HCT116 (cell line): ENCODE results near the gene CHRND. TPM values are rescaled to one million over a fixed set of nuclear protein-coding genes. Genes with fewer than 3 reads are reported as not detected.

Experiments
- ATAC-seq: fragments of 200-7000 bp; cut with Tn5 transposase; 2 replicates; pipeline ENCODE4 v1.9.1; 2020; ENCODE audit warnings: mild to moderate bottlenecking, moderate library complexity
- Bru-seq: library from RNA; stranded (reverse); fragments of 400-500 nt; gene quantifications from one replicate; lab custom pipeline; 2021; lab: Mats Ljungman, UMichigan
- BruChase-seq, 2 experiments: library from RNA; stranded (reverse); fragments of 400-500 nt; gene quantifications; one replicate each; lab custom pipeline; 2021; lab: Mats Ljungman, UMichigan
- BruUV-seq: library from RNA; stranded (reverse); fragments of 400-500 nt; replicated peaks from 2 replicates; lab custom pipeline; 2021; lab: Mats Ljungman, UMichigan
- CTCF ChIA-PET: fragments of 300-600 bp; sonication (Branson Sonifier 250); formaldehyde crosslinking; loops from one replicate; lab custom pipeline; 2021; ENCODE audit warnings: antibody characterized with exemption; lab: Charles Lee
- POLR2A ChIA-PET: fragments of 300-600, 350-600 bp; sonication (Branson Sonifier 250); formaldehyde crosslinking; loops from one replicate; lab custom pipeline; 2021; ENCODE audit warnings: antibody characterized with exemption; lab: Charles Lee
- RAD21 ChIA-PET, 2 experiments: fragments of 300-600 bp; sonication (Branson Sonifier 250); formaldehyde crosslinking; loops; one replicate each; lab custom pipeline; 2023; ENCODE audit warnings: low total read pairs in 2 of 2; ENCODE audit not compliant: uncharacterized antibody in 2 of 2, unreplicated experiment in 2 of 2, low non-redundant PET in 1 of 2; lab: Charles Lee
- DNase-seq: peaks from one replicate; pipeline ENCODE4 v3.0.0-alpha.2; 2010; ENCODE audit warnings: low read depth, low spot score
- H2AFZ ChIP-seq: fragments of 200-600 bp; shearing (Covaris generic), sonication (generic); 2 replicates; pipeline ENCODE4 v1.6.1; 2017; ENCODE audit warnings: low read depth, mixed run types, mixed read lengths, antibody characterized with exemption, low read length; ENCODE audit not compliant: poor library complexity, severe bottlenecking
- H3K27ac ChIP-seq: 2 replicates; pipeline ENCODE4 v1.5.1; 2012; ENCODE audit warnings: low read depth, low read length
- H3K27me3 ChIP-seq: fragments of 200-600 bp; sonication (generic); 2 replicates; pipeline ENCODE4 v1.6.1; 2016; ENCODE audit warnings: mixed run types, low read length, mixed read lengths; ENCODE audit not compliant: insufficient read depth
- H3K36me3 ChIP-seq, 2 experiments: fragments of 200-500 bp in 1 of 2; fragments of 200-600 bp in 1 of 2; sonication (Bioruptor generic) in 1 of 2; sonication (generic) in 1 of 2; 2 replicates each; pipeline versions ENCODE4 v1.5.1 to v1.6.1; 2014 to 2016; ENCODE audit warnings: low read length in 2 of 2, inconsistent platforms in 1 of 2, mixed read lengths in 1 of 2, mixed run types in 1 of 2; ENCODE audit not compliant: insufficient read depth in 2 of 2, control insufficient read depth in 1 of 2
- H3K4me1 ChIP-seq, 2 experiments: fragments of 200-600 bp in 1 of 2; sonication (generic) in 1 of 2; 2 replicates each; pipeline versions ENCODE4 v1.5.1 to v1.6.1; 2012 to 2017; ENCODE audit warnings: low read length in 2 of 2, inconsistent platforms in 1 of 2, mild to moderate bottlenecking in 1 of 2, mixed read lengths in 1 of 2, mixed run types in 1 of 2, moderate library complexity in 1 of 2; ENCODE audit not compliant: insufficient read depth in 2 of 2, control insufficient read depth in 1 of 2
- H3K4me2 ChIP-seq: fragments of 200-600 bp; sonication (generic); 2 replicates; pipeline ENCODE4 v1.6.1; 2017; ENCODE audit warnings: mixed run types, low read length, mixed read lengths
- H3K4me3 ChIP-seq, 2 experiments: fragments of 200-600 bp in 1 of 2; sonication (generic) in 1 of 2; replicated peaks in 1 of 2; 2 replicates each; pipeline ENCODE4 v1.5.1; 2011 to 2016; ENCODE audit warnings: low read length in 2 of 2, control low read depth in 1 of 2, low read depth in 1 of 2, mild to moderate bottlenecking in 1 of 2, mixed read lengths in 1 of 2, mixed run types in 1 of 2
- H3K79me2 ChIP-seq: fragments of 200-600 bp; sonication (generic); 2 replicates; pipeline ENCODE4 v1.6.1; 2017; ENCODE audit warnings: mild to moderate bottlenecking, mixed run types, low read length, moderate library complexity, mixed read lengths; ENCODE audit not compliant: insufficient read depth
- H3K9ac ChIP-seq: fragments of 200-600 bp; sonication (generic); 2 replicates; pipeline ENCODE4 v1.6.1; 2016; ENCODE audit warnings: low read length, mixed read lengths
- H3K9me2 ChIP-seq: fragments of 200-600 bp; sonication (generic), shearing (Covaris generic); 2 replicates; pipeline ENCODE4 v1.6.1; 2017; ENCODE audit warnings: mixed run types, mild to moderate bottlenecking, moderate library complexity; ENCODE audit not compliant: insufficient read depth
- H3K9me3 ChIP-seq, 2 experiments: fragments of 200-500 bp in 1 of 2; fragments of 200-600 bp in 1 of 2; sonication (Bioruptor generic) in 1 of 2; sonication (generic) in 1 of 2; 2 replicates each; pipeline ENCODE4 v1.6.1; 2014 to 2017; ENCODE audit warnings: low read length in 2 of 2, mixed read lengths in 2 of 2, inconsistent platforms in 1 of 2, low read depth in 1 of 2, mild to moderate bottlenecking in 1 of 2, mixed run types in 1 of 2, moderate library complexity in 1 of 2; ENCODE audit not compliant: control insufficient read depth in 1 of 2, insufficient read depth in 1 of 2
- H4K20me1 ChIP-seq: fragments of 200-600 bp; sonication (generic), shearing (Covaris generic); 2 replicates; pipeline ENCODE4 v1.6.1; 2017; ENCODE audit warnings: mixed run types, mild to moderate bottlenecking, moderate library complexity; ENCODE audit not compliant: insufficient read depth
- CTCF ChIP-seq, 3 experiments: fragments of 200-600 bp in 1 of 3; sonication (generic) in 1 of 3; IDR thresholded peaks in 2 of 3; conservative IDR thresholded peaks in 1 of 3; 2 replicates each; pipeline ENCODE4 v1.5.1; 2012 to 2017; ENCODE audit warnings: low read depth in 2 of 3, low read length in 2 of 3, antibody characterized with exemption in 1 of 3, borderline replicate concordance in 1 of 3, control low read depth in 1 of 3, mild to moderate bottlenecking in 1 of 3, mixed read lengths in 1 of 3, mixed run types in 1 of 3, moderate library complexity in 1 of 3; ENCODE audit not compliant: insufficient read depth in 1 of 3
- ELF1 ChIP-seq: IDR thresholded peaks from 2 replicates; pipeline ENCODE4 v1.6.1; 2012; ENCODE audit warnings: low read depth, borderline replicate concordance
- JUND ChIP-seq: IDR thresholded peaks from 2 replicates; pipeline ENCODE4 v1.6.1; 2012
- POLR2AphosphoS5 ChIP-seq: IDR thresholded peaks from 2 replicates; pipeline ENCODE4 v1.6.1; 2011; ENCODE audit warnings: mild to moderate bottlenecking, low read depth, low read length, moderate library complexity
- RAD21 ChIP-seq: IDR thresholded peaks from 2 replicates; pipeline ENCODE4 v1.6.1; 2012; ENCODE audit warnings: low read depth, mild to moderate bottlenecking
- REST ChIP-seq: IDR thresholded peaks from 2 replicates; pipeline ENCODE4 v1.6.1; 2012; ENCODE audit warnings: low read depth
- SP1 ChIP-seq: IDR thresholded peaks from 2 replicates; pipeline ENCODE4 v1.6.1; 2012; ENCODE audit warnings: low read depth
- SRF ChIP-seq: IDR thresholded peaks from 2 replicates; pipeline ENCODE4 v1.6.1; 2012; ENCODE audit warnings: low read depth
- TCF7L2 ChIP-seq: IDR thresholded peaks from 2 replicates; pipeline ENCODE4 v1.7.0; 2011; ENCODE audit warnings: borderline replicate concordance, inconsistent platforms; ENCODE audit not compliant: insufficient read depth, insufficient read length; ENCODE audit errors: extremely low read depth
- ZBTB33 ChIP-seq: IDR thresholded peaks from 2 replicates; pipeline ENCODE4 v1.6.1; 2011; ENCODE audit warnings: mild to moderate bottlenecking, low read length, moderate library complexity; ENCODE audit not compliant: insufficient replicate concordance; ENCODE audit errors: extremely low read depth
- intact Hi-C: fragments of 100-400 bp; cut with micrococcal nuclease; formaldehyde crosslinking; loops from 2 replicates; pipeline ENCODE4 v1.10.0; 2022
- long read RNA-seq: library from polyadenylated mRNA; unstranded; transcript quantifications from one replicate; pipeline ENCODE4 v2.0.0, GENCODE V29; 2021; ENCODE audit not compliant: unreplicated experiment
- polyA plus RNA-seq: library from polyadenylated mRNA; unstranded; fragments of >200 nt; gene quantifications from 2 replicates; pipeline ENCODE4 v1.2.1, GENCODE V29; 2012; ENCODE audit warnings: missing spikeins
- total RNA-seq: library from RNA; stranded (reverse); gene quantifications from one replicate; pipeline ENCODE4 v1.2.1, GENCODE V29; 2021; ENCODE audit not compliant: unreplicated experiment

Gene CHRND
- total RNA-seq (not detected), Bru-seq, nascent RNA (not detected), BruChase-seq, experiment 1, labeled RNA remaining after a 6-hour chase (not detected), BruChase-seq, experiment 2, labeled RNA remaining after a 2-hour chase (not detected)
- polyA plus RNA-seq = 0.01 and 0.04 TPM in 2 replicates
- long read RNA-seq = 0 reads

- CTCF ChIA-PET = no interaction called here
- intact Hi-C loops = loop anchor here (10.0 kb wide), 1 partner anchor 181 kb away; no protein-coding TSS in a partner anchor
- Histone ChIP-seq H3K9me3 (no peaks in the 10 kb centered on the region), H3K4me1 (peaks cover 0 to 6% of the 10 kb centered on the region in 2 experiments; a peak in 1 of 4 replicates), H2AFZ (no peak within 1 kb of the TSS), H3K9ac (no peak within 1 kb of the TSS), H3K4me2 (no peak within 1 kb of the TSS), H3K27me3 (no peaks in the 10 kb centered on the region), H4K20me1 (no peaks in the 10 kb centered on the region)
- ATAC-seq = no peak
- RAD21 ChIA-PET = no interaction called here
- DNase-seq = no peak
- no peak for TF ChIP-seq SP1
- TF ChIP-seq SRF = no peak
- TF ChIP-seq RAD21 = no peak
- no peak for TF ChIP-seq REST
- no peak for TF ChIP-seq CTCF (IDR thresholded peaks at IDR 0.05 in 2 of 3, conservative IDR thresholded peaks at IDR 0.05 in 1 of 3; ENCODE audit: borderline replicate concordance in 1 of 3, insufficient read depth in 1 of 3, low read depth in 2 of 3, low read length in 2 of 3)
- TF ChIP-seq JUND = no peak
- no peak for TF ChIP-seq ZBTB33
- TF ChIP-seq ELF1 = no peak
- no peak for TF ChIP-seq TCF7L2
- no peak for TF ChIP-seq POLR2AphosphoS5
- TF ChIP-seq, all 23 proteins: peak for 0
- Histone ChIP-seq H3K79me2 (no peaks in the 10 kb centered on the region), H3K4me3 (no peak within 1 kb of the TSS), H3K27ac (no peak within 1 kb of the TSS), H3K36me3 (no peaks in the 10 kb centered on the region), H3K9me2 (no peaks in the 10 kb centered on the region)
- POLR2A ChIA-PET = no interaction called here
- no TSS peak for BruUV-seq
Measured at GRCh38 chr2:232525791-232526371, at the start of gene CHRND. TSS of gene CHRND (plus strand) at chr2:232526160. CDS start at chr2:232526216, 56 bp downstream.
